Adrenal gland (tissue), 5 donors: Measurements from ENCODE around the gene LRRC55.

ENCODE experiments used
- CTCF ChIP-seq, 6 experiments: fragments of 450-650 bp in 4 of 6; fragments of 200-600 bp in 2 of 6; sonication (generic) in 1 of 6; IDR thresholded peaks; 1 replicate in 5 of 6; 2 replicates in 1 of 6; pipeline versions ENCODE4 v1.5.1 to v1.8.0; 2016 to 2021; ENCODE audit warnings: antibody characterized with exemption in 6 of 6, mild to moderate bottlenecking in 2 of 6, moderate library complexity in 1 of 6
- POLR2A ChIP-seq, 2 donors: fragments of 450-650 bp; IDR thresholded peaks; one replicate each; pipeline ENCODE4 v1.6.1; 2017; ENCODE audit warnings: antibody characterized with exemption in 2 of 2, mild to moderate bottlenecking in 2 of 2, moderate library complexity in 1 of 2
- donor health status: DM: no; HTN: no; CAD: no.

GRCh38 chr11:57214098-57214417 lies 32.3 kb downstream of the LRRC55 start:
- TF ChIP-seq CTCF (IDR thresholded peaks at IDR 0.05) (no peak), POLR2A (IDR thresholded peaks at IDR 0.05) (no peak)
